Lung (tissue), 12 donors: Measurements from ENCODE around the gene ENTPD2. TPM values are rescaled to one million over a fixed set of nuclear protein-coding genes. Genes with fewer than 3 reads are reported as not detected.

Experiments
- ATAC-seq: fragments of 200-7000 bp; cut with Tn5 transposase; one replicate; pipeline ENCODE4 v1.9.1; 2020; ENCODE audit warnings: moderate number of reproducible peaks; ENCODE audit not compliant: insufficient read depth, low FRiP score
- DNase-seq, 3 donors: peaks; one replicate each; pipeline ENCODE4 v3.0.0-alpha.2; 2013 to 2017
- H3K27ac ChIP-seq, 2 donors: one replicate each; pipeline ENCODE4 v1.5.1; 2013; ENCODE audit warnings: mild to moderate bottlenecking in 2 of 2, moderate library complexity in 2 of 2, control low read depth in 1 of 2, inconsistent platforms in 1 of 2, low read depth in 1 of 2, low read length in 1 of 2
- H3K27me3 ChIP-seq, 3 donors: one replicate each; pipeline ENCODE4 v1.5.1; 2013; ENCODE audit warnings: low read length in 2 of 3; ENCODE audit not compliant: control insufficient read depth in 3 of 3, insufficient read depth in 3 of 3
- H3K36me3 ChIP-seq, 4 donors: one replicate each; pipeline ENCODE4 v1.5.1; 2013; ENCODE audit warnings: low read length in 4 of 4, mild to moderate bottlenecking in 1 of 4, moderate library complexity in 1 of 4; ENCODE audit not compliant: control insufficient read depth in 4 of 4, insufficient read depth in 4 of 4
- H3K4me1 ChIP-seq, 5 donors: one replicate each; pipeline ENCODE4 v1.5.1; 2013; ENCODE audit warnings: low read length in 5 of 5, mild to moderate bottlenecking in 2 of 5, moderate library complexity in 1 of 5; ENCODE audit not compliant: control insufficient read depth in 5 of 5, insufficient read depth in 5 of 5
- H3K4me3 ChIP-seq: one replicate; pipeline ENCODE4 v1.5.1; 2013; ENCODE audit warnings: mild to moderate bottlenecking, control low read depth, moderate library complexity
- H3K9ac ChIP-seq, 2 donors: one replicate each; pipeline ENCODE4 v1.5.1; 2013; ENCODE audit warnings: low read length in 2 of 2, control low read depth in 1 of 2; ENCODE audit not compliant: insufficient read depth in 1 of 2
- H3K9me3 ChIP-seq, 4 donors: one replicate each; pipeline ENCODE4 v1.5.1; 2013; ENCODE audit warnings: low read length in 3 of 4, mild to moderate bottlenecking in 1 of 4, moderate library complexity in 1 of 4; ENCODE audit not compliant: control insufficient read depth in 4 of 4, insufficient read depth in 3 of 4
- WGBS, 2 donors: extraction: QIAGEN DNeasy Blood & Tissue Kit; methylation state at CpG; one replicate each; pipeline ENCODE4 v1.1.7; 2013; 5-methylcytosine and 5-hydroxymethylcytosine counted together
- polyA plus RNA-seq, 2 donors: library from polyadenylated mRNA; stranded (reverse); fragments of 200-250 nt; gene quantifications; one replicate each; pipeline ENCODE4 v1.2.1, GENCODE V29; 2013
- total RNA-seq, 2 donors: library from RNA; depleted of rRNA in 1 of 2; stranded (reverse); fragments of >200 nt in 1 of 2; gene quantifications; one replicate each; pipeline ENCODE4 v1.2.1, GENCODE V29; 2014 to 2021
- TF ChIP-seq, protein P1 (sequence below): IDR thresholded peaks from 2 replicates; pipeline ENCODE4 v1.5.1; 2012; ENCODE audit warnings: mild to moderate bottlenecking; ENCODE audit errors: control extremely low read depth, extremely low read depth
- donor health status: control.
- donor health status: control.
- donor health status: Bipolar disorder and iron deficiency.
- donor health status: healthy.
- donor health status: DM: yes; HTN: yes; CAD: no.

ENTPD2 gene
- total and polyA plus RNA-seq, 4 donors, result 0.39 to 3.2 (median 1.2) TPM

DNA sequence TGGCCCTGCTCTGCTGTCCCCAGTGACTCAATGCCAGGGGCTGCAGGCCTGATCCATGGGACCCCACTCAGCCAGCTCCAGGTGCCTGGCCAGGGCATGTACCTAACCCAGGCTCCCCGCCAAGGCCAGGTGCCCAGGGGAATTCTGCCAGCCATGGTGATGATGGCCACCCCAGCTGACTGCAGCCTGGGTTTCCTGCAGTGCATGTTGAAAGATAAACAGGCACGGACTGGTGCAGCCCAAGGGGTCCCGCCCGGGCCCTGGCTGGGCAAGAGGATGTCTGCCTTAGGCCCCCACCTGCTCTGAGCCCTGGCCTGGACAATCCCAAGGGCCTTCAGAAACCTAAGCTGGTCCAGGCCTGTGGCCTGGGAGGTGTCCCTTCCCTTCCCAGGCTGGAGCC is 27.0 kb downstream of the ENTPD2 start:
- H3K4me1 ChIP-seq, result peaks cover 0 to 15% (median 13%) of the 10 kb centered on the region in 5 donors
- 78 to 81% methylated on average over 4 of the region's 4 CpGs for WGBS, 2 donors
- H3K27me3 ChIP-seq, result peaks cover 0 to 3% (median 0%) of the 10 kb centered on the region in 3 donors
- ATAC-seq, result no peak
- TF ChIP-seq, protein P1, sequence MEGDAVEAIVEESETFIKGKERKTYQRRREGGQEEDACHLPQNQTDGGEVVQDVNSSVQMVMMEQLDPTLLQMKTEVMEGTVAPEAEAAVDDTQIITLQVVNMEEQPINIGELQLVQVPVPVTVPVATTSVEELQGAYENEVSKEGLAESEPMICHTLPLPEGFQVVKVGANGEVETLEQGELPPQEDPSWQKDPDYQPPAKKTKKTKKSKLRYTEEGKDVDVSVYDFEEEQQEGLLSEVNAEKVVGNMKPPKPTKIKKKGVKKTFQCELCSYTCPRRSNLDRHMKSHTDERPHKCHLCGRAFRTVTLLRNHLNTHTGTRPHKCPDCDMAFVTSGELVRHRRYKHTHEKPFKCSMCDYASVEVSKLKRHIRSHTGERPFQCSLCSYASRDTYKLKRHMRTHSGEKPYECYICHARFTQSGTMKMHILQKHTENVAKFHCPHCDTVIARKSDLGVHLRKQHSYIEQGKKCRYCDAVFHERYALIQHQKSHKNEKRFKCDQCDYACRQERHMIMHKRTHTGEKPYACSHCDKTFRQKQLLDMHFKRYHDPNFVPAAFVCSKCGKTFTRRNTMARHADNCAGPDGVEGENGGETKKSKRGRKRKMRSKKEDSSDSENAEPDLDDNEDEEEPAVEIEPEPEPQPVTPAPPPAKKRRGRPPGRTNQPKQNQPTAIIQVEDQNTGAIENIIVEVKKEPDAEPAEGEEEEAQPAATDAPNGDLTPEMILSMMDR, result no peak
- H3K9ac ChIP-seq, result no peak overlapping the region
- H3K27ac ChIP-seq, result no peak overlapping the region
- no peak for DNase-seq
- H3K36me3 ChIP-seq, result no peaks in the 10 kb centered on the region
- H3K9me3 ChIP-seq, result no peaks in the 10 kb centered on the region
- no peak overlapping the region for H3K4me3 ChIP-seq

DNA sequence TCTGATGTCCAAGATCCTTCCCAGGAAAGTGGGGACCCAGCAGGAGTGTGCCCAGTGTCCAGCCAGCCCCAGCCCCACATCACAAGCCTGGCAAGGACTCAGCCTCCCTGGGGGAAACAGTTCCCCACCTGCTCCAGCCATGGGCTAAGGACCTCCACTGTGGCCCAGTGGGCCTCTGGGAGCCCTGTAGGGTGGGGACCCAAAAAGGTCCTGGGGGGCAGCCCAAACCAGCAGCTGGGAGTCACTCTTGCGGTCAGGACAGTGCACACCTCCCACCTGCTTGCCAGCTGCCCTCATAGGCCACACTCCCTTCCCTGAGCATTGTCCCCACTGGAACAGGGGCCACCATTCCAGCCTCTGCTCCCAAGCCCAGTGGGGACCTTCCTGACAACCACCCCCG is 27.5 kb downstream of the ENTPD2 start:
- no peaks in the 10 kb centered on the region for H3K36me3 ChIP-seq
- H3K27me3 ChIP-seq, result peaks cover 0 to 3% (median 0%) of the 10 kb centered on the region in 3 donors
- no peak overlapping the region for H3K4me3 ChIP-seq
- no peak for ATAC-seq
- no peak for DNase-seq
- TF ChIP-seq, protein P1, result no peak
- no peaks in the 10 kb centered on the region for H3K9me3 ChIP-seq
- H3K4me1 ChIP-seq, result peaks cover 0 to 15% (median 13%) of the 10 kb centered on the region in 5 donors
- 82 to 83% methylated on average over 2 of the region's 2 CpGs for WGBS, 2 donors
- no peak overlapping the region for H3K9ac ChIP-seq
- no peak overlapping the region for H3K27ac ChIP-seq

DNA sequence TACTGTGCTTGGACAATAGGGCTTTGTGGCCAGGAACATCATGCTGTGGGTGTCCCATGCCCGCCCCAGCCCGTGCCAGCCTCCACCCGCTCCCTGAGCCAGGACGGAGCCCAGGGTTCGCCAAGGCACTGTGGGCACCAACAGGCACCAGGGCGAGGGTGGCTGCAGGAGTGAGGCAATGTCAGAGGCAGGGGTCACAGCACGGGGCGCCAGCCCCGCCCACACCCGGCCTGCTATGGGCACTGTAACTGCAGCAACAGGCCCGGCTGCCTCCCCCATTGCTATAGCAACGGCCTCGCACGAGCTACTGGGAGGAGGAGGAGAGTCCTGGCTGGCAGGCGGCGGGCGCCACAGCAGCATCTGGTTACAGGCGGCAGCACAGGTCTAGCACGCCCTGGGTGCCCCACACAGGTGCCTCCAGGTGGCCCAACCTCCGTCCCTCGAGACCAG is 28.3 kb downstream of the ENTPD2 start:
- TF ChIP-seq, protein P1, result no peak
- ATAC-seq (no peak), DNase-seq (peak; percentile 20 to 62 (median 35))
- Histone ChIP-seq H3K9me3 (no peaks in the 10 kb centered on the region), H3K27ac (no peak overlapping the region), H3K27me3 (peaks cover 0 to 3% (median 0%) of the 10 kb centered on the region in 3 donors), H3K36me3 (no peaks in the 10 kb centered on the region), H3K9ac (no peak overlapping the region), H3K4me3 (no peak overlapping the region), H3K4me1 (peaks cover 0 to 15% (median 13%) of the 10 kb centered on the region in 5 donors)
- 80 to 84% methylated on average over 18 to 21 of the region's 21 CpGs for WGBS, 2 donors

DNA sequence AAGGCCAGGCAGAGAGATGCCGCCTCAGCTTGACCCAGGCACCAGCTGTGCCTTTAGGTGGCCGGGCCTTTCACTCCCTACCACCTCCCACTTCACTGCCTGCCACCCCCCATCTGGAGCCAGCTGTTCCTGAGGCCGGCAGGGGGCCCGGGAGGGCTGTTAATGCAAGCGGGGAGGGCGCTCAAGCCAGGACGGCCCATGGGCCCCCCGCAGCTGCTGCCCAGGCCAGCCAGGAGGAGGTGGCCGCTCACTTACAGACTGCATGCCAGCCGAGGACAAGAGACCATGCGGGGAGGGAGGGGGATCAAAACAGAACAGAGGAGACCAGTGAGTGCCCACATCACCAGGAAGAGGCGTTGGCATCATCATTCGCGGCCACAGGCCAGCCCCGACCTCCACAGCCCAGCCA is 30.3 kb downstream of the ENTPD2 start:
- whole genome bisulfite sequencing, 2 donors, result 84% methylated on average over 15 of the region's 15 CpGs

More for the DNA sequence above, 30.3 kb downstream of the ENTPD2 start:
- Histone ChIP-seq H3K27ac (no peak overlapping the region), H3K27me3 (no peaks in the 10 kb centered on the region), H3K4me1 (peaks cover 0 to 10% (median 8%) of the 10 kb centered on the region in 5 donors), H3K4me3 (no peak overlapping the region), H3K9me3 (no peaks in the 10 kb centered on the region), H3K36me3 (peaks cover 0 to 5% (median 2%) of the 10 kb centered on the region in 4 donors), H3K9ac (no peak overlapping the region)
- ATAC-seq, result no peak
- TF ChIP-seq, protein P1, result no peak
- DNase-seq, result no peak
